Measurements from ENCODE around the gene WDR90. TPM values are rescaled to one million over a fixed set of nuclear protein-coding genes. Genes with fewer than 3 reads are reported as not detected.

WDR90 gene
- polyA plus RNA-seq, 2 of the 4 experiments (the other 2 are of a cell fraction), result 6.5 to 30.7 TPM

DNA sequence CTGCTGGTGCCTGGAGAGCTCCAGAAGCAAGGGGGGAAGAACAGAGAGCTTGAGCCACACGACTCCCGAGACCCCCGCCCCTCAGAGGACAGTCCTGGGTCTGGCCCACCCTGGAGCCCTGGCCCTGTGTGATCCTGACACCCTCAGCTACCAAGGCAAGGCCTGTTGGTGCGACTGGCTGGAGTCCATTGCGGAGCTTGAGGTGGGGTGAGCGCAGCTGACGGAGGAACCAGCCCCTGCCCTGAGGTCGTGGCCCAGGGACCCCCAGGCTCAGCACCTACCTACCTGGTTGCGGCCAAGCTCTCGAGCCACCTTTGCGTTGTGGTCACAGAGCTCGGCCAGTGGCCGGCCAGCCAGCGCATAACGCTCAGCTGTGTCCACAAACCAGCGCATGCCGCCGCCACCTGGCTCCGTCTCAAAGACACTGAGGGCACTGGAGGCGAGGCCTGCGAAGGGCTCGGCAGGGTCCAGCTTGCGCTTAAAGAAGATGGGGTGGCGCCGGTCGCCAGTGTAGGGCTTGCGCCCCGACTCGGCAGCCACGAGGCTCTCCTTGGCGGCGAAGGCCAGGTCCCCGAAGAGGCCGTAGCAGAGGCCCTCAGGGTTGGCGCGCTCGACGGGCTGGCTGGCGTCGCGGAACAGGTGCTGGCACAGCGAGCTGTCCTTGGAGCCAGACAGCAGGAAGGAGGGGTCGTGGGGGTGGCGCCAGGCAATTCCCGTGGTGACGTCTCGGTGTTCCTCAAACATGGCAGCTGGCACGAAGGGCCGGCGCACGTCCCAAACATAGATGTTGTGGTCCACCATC, 37.5 kb downstream of the WDR90 start:
- Histone ChIP-seq H3K4me3 (no peak overlapping the region), H3K27ac (no peak overlapping the region), H3K4me2 (no peak overlapping the region), H3K9me3 (no peaks in the 10 kb centered on the region), H3K4me1 (peaks cover 30% of the 10 kb centered on the region)
- TF ChIP-seq CEBPB (IDR thresholded peaks at IDR 0.05), result no peak
- no peak for TF ChIP-seq KDM1A (IDR thresholded peaks at IDR 0.05; ENCODE audit: low read depth)
- TF ChIP-seq HES2 (IDR thresholded peaks at IDR 0.05), result no peak
- TF ChIP-seq BCL3 (IDR thresholded peaks at IDR 0.05), result no peak
- no peak for TF ChIP-seq ZFP36 (IDR thresholded peaks at IDR 0.05; ENCODE audit: borderline replicate concordance, partially characterized antibody)
- no peak for TF ChIP-seq ZC3H11A (IDR thresholded peaks at IDR 0.05)
- no peak for TF ChIP-seq NR3C1 (IDR thresholded peaks at IDR 0.05)
- TF ChIP-seq HEYL (CRISPR knock-in tag; IDR thresholded peaks at IDR 0.05), result no peak
- DNase-seq (ENCODE audit: low read depth in 1 of 2, low spot score in 1 of 2) (no peak), ATAC-seq (no peak), FAIRE-seq (no peak)
- ChIA-PET CTCF (interaction anchor here (0.7 to 4.8 kb wide), 18 partner anchors 9 to 98 kb away, joined by 3 to 32 read pairs (median 6); partner anchors contain the start of genes METRN, RHBDL1 and RHOT2), POLR2A (interaction anchor here (1.7 kb wide), 1 partner anchor 9 kb away, joined by 6 read pairs; no protein-coding TSS in a partner anchor)
- 90% methylated on average over 48 of the region's 51 CpGs for WGBS (ENCODE audit: missing lambda C conversion rate)

DNA sequence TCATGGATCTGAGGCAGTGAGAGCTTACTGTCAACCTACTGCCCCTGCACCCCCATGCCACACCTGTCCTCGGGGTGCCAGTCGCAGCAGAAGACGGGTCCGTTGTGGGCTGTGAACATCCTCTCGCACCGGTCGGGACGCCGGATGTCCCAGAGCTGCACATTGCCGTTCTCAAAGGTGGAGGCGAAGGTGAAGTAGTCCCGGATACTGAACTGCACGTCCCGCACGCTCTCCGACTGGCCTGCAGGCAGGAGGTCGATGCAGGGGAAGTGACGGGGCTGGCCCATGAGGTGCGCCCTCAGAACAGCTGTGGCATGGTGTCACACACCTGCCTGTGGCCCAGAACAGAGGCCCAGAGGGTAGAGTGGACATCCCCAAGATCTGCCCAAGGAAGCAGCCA, 38.3 kb downstream of the WDR90 start:
- DNase-seq (ENCODE audit: low read depth in 1 of 2, low spot score in 1 of 2), result no peak
- no peak for ATAC-seq
- Histone ChIP-seq H3K4me2 (no peak overlapping the region), H3K4me1 (peaks cover 22% of the 10 kb centered on the region; the same call in 2 of the 3 replicates), H3K27ac (no peak overlapping the region), H3K4me3 (no peak overlapping the region), H3K9me3 (no peaks in the 10 kb centered on the region)
- WGBS (ENCODE audit: missing lambda C conversion rate), result 92% methylated on average over 19 of the region's 19 CpGs
- CTCF ChIA-PET, result interaction anchor here (0.5 to 4.8 kb wide), 9 partner anchors 8 to 98 kb away, joined by 3 to 32 read pairs (median 6); partner anchors contain the start of genes RHBDL1 and RHOT2
- no peak for TF ChIP-seq ZC3H11A (IDR thresholded peaks at IDR 0.05)
- no peak for TF ChIP-seq RCOR1 (IDR thresholded peaks at IDR 0.05; ENCODE audit: low read depth, low read length)
- no peak for TF ChIP-seq MAZ (IDR thresholded peaks at IDR 0.05; ENCODE audit: borderline replicate concordance, low read depth, low read length)
- no peak for TF ChIP-seq NFE2L2 (conservative IDR thresholded peaks at IDR 0.05; ENCODE audit: low read length)
- TF ChIP-seq ESRRA (IDR thresholded peaks at IDR 0.05; ENCODE audit: borderline replicate concordance, low read length), result no peak
- no peak for TF ChIP-seq EHMT2 (IDR thresholded peaks at IDR 0.05; ENCODE audit: low read depth)
- TF ChIP-seq CBX8 (IDR thresholded peaks at IDR 0.05), result no peak
- no peak for TF ChIP-seq TP53 (CRISPR knock-in tag; IDR thresholded peaks at IDR 0.05)
- no peak for TF ChIP-seq EHF (CRISPR knock-in tag; IDR thresholded peaks at IDR 0.05)
- TF ChIP-seq POLR2AphosphoS2 (conservative IDR thresholded peaks at IDR 0.05; ENCODE audit: low read length), result no peak
- no peak for TF ChIP-seq HOXA7 (CRISPR knock-in tag; IDR thresholded peaks at IDR 0.05)
- no peak for TF ChIP-seq RFX5 (IDR thresholded peaks at IDR 0.05)
- TF ChIP-seq CEBPB (IDR thresholded peaks at IDR 0.05), result no peak
- TF ChIP-seq ZNF302 (CRISPR knock-in tag; IDR thresholded peaks at IDR 0.05), result no peak
- TF ChIP-seq KDM1A (IDR thresholded peaks at IDR 0.05; ENCODE audit: low read depth), result no peak
- TF ChIP-seq PHF8 (IDR thresholded peaks at IDR 0.05; ENCODE audit: borderline replicate concordance, low read depth), result no peak
- no peak for TF ChIP-seq HDAC2 (IDR thresholded peaks at IDR 0.05)
- POLR2A ChIA-PET, result no interaction called here
- no peak for FAIRE-seq
